ENCODE results near the gene VSIG10L.

VSIG10L gene

DNA sequence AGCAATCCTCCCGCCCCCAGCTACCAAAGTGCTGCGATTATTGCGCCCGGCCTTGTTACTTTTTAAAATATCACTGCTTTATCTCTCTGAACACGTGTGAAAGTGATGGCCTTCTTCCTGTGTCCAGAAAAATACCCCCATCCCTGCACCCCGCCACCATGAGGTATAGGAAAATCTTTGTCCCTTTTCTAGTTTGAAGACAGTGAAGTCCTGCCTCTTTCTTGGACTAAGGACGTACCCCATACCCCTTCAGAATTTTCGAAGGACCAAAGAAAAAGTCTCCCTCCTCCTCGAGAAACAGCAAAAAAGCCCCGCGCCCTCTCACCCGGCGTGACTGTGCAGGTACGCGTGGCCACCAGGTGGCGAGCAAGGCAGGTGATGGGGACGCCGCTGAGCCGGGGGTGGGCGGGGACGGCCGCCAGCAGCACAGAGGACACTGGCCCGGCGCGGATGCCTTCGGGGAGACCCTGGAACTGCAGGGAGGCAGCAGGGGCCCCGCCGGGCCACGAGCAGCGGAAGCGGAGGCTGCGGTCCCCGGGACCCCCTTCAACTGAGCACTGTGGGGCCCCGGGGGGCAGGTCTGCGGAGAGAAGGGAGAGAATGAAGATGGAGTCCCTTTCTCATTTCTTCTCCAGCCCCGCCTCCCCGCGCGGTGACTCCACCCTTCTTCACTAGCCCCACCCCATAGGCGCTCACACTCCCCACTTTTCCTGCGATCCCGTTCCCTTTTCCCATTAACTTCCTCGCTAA lies 3.2 kb downstream of the VSIG10L start:
- peak; percentile 91 for DNase-seq (ENCODE audit: low read depth, low spot score)

GRCh38 chr19:51337861-51338562 lies 3.9 kb downstream of the VSIG10L start:
- no peak for DNase-seq (ENCODE audit: low read depth, low spot score)

GRCh38 chr19:51337141-51337860 lies 4.6 kb downstream of the VSIG10L start:
- no peak for DNase-seq (ENCODE audit: low read depth, low spot score)

DNA sequence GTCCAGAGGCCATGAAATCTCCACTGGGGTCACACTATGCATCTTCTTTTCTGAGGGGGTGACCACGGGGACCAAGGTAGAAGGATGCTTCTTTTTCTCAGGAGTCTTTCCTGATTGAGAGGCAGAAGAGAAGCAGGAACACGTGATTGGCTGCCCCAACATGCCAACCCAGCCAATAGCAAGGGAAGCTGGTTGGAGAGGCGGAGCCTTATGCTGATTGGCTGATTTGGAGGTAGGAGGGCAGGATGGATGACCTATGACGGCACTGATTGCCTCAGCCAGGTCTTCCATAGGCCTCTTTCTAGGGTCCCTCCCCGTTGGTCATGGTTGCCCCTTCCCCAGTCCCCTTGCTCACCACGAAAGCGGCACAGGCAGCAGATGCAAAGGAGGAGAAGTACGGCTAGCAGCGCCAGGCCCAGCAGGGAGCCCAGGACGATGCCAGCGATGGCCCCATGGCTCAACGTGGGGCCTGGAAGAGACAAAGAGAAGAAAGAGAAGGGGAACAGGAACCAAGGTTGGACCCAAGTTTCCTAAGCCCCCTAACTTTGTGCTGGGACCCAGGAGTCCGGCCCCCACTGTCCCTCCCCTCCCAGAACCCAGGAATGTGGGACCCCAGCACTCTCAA lies 8.0 kb downstream of the VSIG10L start:
- peak; percentile 54 for DNase-seq (ENCODE audit: low read depth, low spot score)

DNA sequence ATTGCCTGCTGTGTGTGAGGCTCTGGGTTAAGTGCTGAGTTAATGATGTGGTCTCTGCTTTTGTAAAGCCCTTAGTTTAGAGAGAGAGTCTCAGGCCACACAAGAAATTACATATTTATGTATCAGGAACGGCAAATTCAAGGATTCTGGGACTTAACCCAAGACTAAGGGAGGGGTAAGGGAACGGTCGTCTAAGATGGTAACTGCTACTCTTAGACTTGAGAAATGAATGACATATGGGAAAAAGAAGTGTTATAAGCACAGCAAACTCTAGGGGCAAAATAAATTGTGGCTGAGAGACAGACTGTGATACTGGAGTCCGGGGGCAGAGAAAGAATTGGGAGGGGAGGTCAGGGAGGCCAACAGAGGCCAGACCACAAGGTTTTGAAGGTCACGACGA lies 10.2 kb downstream of the VSIG10L start:
- no peak for DNase-seq (ENCODE audit: low read depth, low spot score)

- no peak for DNase-seq (ENCODE audit: low read depth, low spot score)
These were observed 10.7 kb downstream of the VSIG10L start for GRCh38 chr19:51331193-51331592.

DNA sequence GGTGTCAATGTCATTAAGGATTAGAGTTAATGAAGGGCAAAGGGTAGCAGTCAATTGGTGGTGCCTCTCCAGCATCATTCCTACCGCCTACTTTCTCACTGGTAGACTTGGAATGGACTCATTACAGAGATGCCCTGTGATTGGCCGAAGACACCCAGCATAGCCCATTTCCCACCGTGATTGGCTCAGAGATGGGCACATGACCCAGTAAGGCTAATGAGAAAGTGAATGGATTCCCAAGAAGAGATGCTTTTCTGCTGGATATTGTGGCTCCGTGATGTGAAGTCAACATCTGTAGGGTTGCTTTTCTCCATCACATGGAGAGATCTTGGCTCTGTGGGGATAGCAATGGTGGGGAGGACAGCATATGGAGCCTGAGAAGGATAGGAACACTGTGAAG lies 11.6 kb downstream of the VSIG10L start:
- DNase-seq (ENCODE audit: low read depth, low spot score), result no peak

GRCh38 chr19:51329411-51329810 lies 12.5 kb downstream of the VSIG10L start:
- no peak for DNase-seq (ENCODE audit: low read depth, low spot score)

- peak; percentile 61 for DNase-seq (ENCODE audit: low read depth, low spot score)
These were observed 14.6 kb downstream of the VSIG10L start for GRCh38 chr19:51327066-51328001.

DNA sequence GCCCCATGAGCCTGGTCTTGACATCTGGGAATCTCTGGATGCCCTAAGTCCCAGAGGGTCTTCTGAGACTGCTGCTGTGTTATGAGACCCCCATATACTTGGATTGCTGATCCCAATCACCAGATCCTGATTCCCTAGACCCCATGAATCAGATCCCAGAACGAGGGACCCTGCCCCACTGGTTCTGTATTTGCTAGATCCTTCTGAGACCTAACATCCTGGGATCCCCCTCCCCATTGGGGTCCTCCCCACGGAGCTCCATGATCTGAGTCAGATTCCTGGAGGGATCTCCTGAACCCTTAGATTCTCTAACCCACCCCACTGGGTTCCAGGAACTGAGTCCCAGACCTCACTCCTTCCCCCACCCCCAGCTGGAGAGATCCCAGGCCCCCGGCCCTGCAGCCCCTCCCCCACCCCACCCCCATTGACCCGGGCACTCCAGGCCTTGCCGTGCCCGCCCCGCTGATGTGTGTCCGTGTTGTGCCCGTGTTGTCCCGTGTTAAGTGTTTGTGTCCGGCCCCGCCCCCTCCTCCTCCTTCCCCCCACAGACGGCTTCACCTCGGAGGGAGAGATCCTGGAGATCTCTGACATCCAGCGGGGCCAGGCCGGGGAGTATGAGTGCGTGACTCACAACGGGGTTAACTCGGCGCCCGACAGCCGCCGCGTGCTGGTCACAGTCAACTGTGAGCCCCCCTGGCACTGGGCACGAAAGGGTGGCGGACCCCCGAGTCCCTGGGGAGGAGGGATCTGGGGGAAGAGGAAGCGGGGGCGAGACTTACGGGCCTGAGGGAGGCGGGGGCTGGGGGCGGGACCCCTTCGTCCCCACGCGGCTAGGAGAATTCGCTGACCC lies 15.5 kb downstream of the VSIG10L start:
- no peak for DNase-seq (ENCODE audit: low read depth, low spot score)

- no peak for DNase-seq (ENCODE audit: low read depth, low spot score)
These were observed 16.6 kb downstream of the VSIG10L start for GRCh38 chr19:51325161-51325976.

DNA sequence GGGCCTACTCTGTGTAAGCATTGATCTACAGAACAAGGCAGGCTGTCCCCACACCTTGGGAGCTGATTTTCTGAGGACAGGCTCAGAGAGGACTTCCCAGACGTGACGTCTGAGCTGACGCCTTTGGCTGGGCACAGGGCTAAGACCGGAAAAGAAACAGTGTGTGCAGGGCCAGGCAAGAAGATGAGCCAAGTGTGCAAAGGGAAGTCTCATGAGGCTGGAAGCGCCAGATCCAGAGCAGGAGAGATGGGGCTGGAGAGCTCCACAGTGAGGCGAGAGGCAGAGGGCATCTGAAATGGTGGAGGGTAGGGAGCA lies 17.8 kb downstream of the VSIG10L start:
- DNase-seq (ENCODE audit: low read depth, low spot score), result no peak

DNA sequence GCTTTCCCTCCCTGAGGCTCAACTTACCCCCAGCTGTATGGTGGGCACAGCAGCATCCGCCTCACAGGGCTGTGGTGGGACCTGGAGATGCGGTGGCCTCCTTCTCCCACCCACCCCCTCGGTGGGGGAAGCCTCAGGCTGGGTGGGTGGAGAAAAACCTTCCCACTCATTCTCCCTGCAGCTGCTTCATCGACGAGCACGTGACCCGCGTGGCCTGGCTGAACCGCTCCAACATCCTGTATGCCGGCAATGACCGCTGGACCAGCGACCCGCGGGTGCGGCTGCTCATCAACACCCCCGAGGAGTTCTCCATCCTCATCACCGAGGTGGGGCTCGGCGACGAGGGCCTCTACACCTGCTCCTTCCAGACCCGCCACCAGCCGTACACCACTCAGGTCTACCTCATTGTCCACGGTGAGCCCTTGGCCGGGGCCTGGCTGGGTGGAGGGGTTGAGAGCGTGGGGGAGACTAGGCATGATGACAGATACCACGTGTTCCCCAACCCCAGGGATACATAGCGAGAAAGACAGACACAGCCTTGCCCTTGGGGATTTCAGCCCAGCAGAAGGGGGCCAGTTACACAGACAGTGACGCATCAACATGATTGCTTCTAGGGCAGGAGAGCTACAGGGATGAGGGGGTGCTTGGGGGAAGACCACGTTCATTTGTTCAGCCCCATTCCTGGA lies 18.3 kb downstream of the VSIG10L start:
- DNase-seq (ENCODE audit: low read depth, low spot score), result no peak

- DNase-seq (ENCODE audit: low read depth, low spot score), result no peak
These were observed 20.1 kb downstream of the VSIG10L start for GRCh38 chr19:51321799-51322198.

DNA sequence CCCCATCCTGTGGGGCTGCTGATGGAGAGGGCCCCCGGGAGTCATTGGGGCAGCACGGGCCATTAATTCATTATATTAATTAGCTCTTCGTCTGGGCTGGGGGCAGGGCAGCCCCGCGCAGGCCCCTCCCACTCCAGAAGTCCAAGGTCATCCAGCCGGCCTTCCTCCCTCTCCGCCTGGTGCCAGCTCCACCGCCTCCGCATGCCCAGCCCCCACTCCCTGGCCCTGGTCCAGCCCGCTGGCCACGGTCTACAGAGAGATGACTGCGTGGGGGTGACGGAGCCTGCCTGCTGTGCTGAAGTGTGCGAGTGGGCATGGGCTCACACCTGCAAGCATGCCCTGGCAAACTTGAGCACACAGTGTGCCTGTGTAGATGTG lies 21.7 kb downstream of the VSIG10L start:
- no peak for DNase-seq (ENCODE audit: low read depth, low spot score)

DNA sequence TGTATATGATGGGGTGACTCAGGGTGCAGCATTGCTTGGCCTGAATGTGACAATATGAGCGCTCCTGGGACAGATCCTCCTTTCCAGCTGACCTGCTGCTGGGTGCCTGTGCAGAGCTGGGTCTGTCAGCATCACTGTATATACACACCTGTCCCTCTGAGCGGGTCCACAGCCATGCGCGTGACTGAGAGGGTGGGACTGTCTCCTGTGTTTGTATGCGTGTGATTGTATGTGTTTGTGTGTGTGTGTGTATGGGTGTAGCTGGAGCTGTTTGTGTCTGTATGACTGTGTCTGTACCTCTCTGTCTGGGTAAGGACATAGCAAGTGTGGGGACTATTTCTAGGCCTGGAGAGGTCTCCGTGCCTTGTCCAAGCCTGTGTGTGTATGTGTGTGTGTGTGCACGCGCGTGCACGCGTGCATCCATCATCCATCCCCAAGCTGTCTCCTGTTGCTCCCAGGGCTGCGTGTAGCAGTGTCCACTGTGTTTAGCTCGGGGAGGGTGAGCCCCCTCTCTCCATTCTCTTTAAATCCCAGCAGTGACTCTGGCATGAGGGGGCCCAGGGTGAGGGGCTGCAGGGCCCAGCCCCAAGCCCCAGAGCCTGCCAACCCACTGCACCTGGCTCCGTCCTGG lies 22.2 kb downstream of the VSIG10L start:
- DNase-seq (ENCODE audit: low read depth, low spot score), result no peak

DNA sequence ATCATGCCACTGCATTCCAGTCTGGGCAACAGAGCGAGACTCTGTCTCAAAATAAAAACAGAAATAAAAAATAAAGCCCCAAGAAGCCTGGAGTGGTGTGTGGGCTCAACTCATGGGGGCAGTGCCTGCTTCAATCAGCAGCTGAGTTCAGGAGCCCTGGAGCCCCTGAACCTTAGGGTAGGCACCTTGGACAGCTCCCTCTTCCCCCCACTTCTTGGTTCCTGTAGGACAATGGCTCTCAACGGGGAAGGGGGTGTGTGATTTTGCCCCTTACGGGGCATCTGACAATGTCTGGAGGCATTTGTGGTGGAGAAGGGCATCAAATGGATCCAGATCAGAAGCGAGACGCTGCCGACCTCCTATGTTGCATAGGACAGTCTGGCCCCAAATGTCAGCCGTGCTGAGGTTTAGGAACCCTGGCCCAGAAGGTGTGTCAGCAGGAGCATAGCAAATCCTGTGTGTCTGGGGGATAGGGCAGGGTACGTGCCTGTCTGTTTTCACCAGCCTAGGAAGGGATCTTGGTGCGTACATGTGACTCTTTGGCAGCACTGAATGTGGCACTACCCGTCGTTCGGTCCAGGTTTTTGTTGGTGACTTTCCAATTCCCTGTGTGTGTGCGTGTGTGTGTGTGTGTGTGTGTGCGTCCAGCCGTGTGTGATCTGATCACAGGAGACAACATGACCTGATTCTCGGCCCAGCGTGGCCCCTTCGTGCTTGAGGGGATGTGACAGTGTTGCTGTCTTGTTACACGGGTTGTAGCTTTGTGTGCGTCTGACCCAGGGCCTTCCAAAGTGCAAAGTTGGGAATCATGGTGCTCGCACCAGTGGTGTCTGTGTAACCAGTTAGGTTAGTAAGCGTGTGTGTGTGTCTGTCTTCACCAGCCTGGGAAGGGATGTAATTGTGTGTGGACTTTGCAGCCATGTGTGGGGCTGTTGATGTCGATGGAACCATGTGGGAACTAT lies 23.0 kb downstream of the VSIG10L start:
- DNase-seq (ENCODE audit: low read depth, low spot score), result no peak

Measured in ELF-1 (cell line).